ENCODE results near the gene KPNA4.
A peak's percentile ranks its signal among the peaks of the same experiment; 100 is the strongest.
"Not testable (repeated sequence)": the region's sequence is repeated elsewhere in the genome, so short reads cannot be mapped to it uniquely, and the experiment has no call there.

KPNA4 gene

DNA sequence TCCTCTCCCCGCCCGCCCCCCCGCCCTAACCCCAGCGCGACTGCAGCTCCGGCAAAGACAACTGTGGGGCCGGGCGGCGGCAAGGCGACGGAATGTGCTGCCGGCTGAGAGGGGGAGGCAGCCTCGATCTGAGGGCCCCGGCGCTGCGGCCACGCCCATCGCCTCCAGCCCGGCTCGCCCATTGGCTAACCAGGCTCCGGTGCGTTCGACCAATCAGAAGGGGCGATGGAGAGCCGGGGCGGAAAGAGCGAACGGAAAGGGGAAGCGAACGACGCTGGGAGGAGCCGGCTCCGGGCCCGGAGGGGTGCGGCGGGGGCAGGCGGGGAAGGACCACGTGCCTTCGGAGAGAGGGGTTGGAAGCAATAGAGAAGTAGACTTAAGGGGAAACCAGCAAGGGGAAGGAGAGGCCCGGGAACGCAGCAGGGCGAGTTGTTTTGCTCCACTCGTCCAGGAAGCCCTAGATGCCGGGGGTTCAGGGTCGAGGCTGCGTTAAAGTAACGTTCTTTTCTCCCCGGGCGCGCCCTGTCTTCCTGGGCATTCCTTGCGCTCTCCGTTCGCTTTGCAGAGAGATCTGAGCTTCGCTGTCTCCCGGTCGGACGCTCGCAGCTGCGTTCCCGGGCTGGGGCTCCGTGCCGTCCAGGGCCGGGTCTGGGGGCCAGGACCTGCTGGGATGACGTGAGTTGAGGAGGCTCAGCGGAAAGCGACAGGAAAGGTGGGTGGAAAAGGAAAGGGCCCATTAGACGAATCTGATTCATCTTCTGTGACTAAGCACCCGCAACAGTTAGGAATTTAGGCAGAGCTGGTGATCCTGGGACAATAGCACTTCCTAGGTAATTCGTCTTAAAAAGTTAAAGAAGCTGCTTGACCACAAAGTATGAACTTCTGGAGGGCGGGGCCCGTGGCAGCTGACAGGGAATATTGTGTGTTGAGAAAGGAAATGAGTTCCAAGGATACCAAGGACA is at the start of gene KPNA4:
Gene KPNA4 (minus strand): TSS at position 130 of the 962 bp plus-strand sequence. CDS start 289 bp downstream, outside the sequence.
- peak; percentile 93 to 94 for DNase-seq (ENCODE audit: low read depth in 2 of 2)

- DNase-seq (ENCODE audit: low read depth in 2 of 2), result no peak
These were observed 48.3 kb upstream of the KPNA4 start for GRCh38 chr3:160613661-160614060.

DNA sequence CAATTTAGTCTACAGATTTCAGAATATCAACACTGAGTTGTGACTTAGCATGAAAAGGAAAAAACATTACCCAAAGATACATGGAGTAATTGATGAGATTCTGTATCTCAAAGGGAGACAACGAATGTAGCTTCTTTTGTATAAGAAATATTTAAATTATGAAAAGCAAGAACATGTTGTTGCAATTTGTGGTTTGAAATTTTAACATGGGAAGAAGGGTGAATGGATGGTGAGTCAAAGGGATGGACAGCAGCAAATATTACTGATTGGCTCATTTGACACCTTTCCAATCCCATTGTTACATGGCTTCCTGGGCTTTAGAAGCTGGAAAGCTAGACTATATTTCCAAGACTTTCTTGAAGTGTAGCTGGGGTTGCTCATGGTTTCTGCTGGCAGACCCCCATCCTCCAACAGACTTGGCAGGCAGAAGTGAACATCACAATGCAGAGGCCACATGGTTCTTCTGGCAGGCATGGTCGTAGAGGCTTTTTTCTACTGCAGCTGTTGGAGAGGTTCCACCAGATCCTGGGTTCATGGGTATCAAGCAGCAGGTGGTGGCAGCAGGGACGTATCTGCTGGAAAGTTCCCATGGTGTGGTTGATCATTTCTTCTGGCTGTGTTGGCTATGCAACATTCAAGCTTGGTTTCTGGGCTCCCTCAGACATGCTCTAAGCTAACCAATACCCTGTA is 47.2 kb upstream of the KPNA4 start:
- DNase-seq (ENCODE audit: low read depth in 2 of 2), result no peak

DNA sequence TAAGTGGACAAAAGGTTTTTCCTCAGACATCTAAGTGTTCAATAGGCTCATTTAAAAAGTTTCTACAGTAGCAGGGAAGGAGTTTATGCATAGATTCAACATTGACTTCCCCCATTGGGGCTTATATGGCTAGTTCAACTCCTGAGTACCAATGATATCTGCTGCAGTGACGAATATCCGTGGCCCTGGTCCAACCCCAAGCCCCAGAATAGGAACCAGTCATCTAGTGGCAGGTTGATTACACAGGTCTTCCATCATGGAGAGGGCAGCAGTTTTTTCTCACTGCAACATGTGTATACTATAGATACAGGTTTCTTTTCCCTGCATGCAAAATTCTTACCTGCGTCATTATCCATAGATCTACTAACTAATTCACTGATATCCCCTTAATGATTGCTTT is 45.8 kb upstream of the KPNA4 start:
- DNase-seq (ENCODE audit: low read depth in 2 of 2), result no peak

DNA sequence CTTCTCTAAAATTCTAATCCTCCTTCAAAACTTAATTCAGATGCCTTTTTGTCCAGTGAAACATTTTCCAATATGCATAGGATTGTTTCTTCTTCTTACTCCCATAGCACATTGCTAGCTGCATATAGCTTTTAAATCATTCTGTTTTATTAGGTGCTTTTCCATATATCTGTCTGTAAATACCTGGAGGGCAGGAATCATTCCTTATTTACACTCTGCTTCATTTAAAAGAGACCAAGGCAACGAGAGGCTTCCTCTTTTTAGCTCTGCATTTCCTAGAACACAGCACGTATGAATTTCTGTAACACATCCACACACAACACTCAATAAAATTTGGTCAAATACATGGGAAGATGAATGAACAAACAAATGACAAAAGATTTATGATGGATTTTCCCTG is 43.5 kb upstream of the KPNA4 start:
- DNase-seq (ENCODE audit: low read depth in 2 of 2), result no peak

DNA sequence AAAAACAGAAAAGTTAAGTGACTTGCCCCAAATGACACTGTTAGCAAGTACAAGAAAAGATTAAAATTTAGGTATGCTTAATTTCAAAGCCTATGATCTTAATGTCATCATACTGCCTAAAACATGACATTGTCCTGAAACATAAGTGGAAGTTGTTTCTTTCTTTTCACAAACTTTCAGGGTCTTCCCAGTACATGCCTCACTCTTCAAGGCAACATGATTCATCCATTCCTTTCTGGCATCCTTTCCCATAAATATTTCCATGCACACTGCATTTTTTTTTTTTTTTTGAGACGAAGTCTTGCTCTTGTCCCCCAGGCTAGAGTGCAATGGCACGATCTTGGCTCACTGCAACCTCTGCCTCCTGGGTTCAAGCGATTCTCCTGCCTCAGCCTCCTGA is 42.5 kb upstream of the KPNA4 start:
- DNase-seq (ENCODE audit: low read depth in 2 of 2), result no peak

DNA sequence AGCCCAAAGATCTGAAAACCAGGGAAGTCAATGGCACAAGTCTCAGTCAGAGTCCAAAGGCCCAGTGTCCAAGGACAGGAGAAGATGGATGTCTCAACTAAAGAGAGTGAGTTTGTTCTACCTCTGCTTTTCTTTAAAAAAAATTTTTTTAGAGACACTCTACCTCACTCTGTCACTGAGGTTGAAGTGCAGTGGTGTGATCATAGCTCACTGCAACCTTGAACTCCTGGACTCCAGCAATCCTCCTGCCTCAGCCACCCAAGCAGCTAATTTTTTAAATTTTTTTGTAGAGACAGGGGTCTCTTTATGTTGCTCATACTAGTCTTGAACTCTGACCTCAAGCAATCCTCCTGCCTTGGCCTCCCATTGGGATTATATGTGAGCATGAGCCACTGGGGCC is 39.9 kb upstream of the KPNA4 start:
- no peak for DNase-seq (ENCODE audit: low read depth in 2 of 2)

- not testable (repeated sequence) for DNase-seq (ENCODE audit: low read depth in 2 of 2)
These were observed 38.5 kb upstream of the KPNA4 start for GRCh38 chr3:160603845-160604244.

GRCh38 chr3:160602259-160602658 is 36.9 kb upstream of the KPNA4 start:
- DNase-seq (ENCODE audit: low read depth in 2 of 2), result no peak

- no peak for DNase-seq (ENCODE audit: low read depth in 2 of 2)
These were observed 35.9 kb upstream of the KPNA4 start for GRCh38 chr3:160601288-160601687.

GRCh38 chr3:160598865-160599264 is 33.5 kb upstream of the KPNA4 start:
- no peak for DNase-seq (ENCODE audit: low read depth in 2 of 2)

- no peak for DNase-seq (ENCODE audit: low read depth in 2 of 2)
These were observed 22.7 kb upstream of the KPNA4 start for GRCh38 chr3:160588023-160588422.

DNA sequence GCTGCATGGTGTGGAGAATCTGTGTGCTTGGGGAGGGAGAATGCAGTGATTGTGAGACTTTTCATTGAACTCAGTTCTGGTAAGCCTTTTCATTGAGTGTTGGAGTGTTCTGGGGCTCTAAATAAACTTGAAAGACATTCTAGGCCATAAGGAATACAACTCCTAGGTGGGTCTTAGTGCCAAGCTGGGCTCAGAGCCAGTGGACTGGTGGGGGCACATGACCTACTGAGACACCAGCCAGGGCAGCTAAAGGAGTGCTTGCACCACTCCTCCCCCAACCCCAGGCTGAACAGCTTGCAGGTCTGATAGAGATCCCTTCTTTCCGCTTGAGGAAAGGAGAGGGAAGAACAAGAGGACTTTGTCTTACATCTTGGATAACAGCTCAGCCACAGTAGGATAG is 21.7 kb upstream of the KPNA4 start:
- DNase-seq (ENCODE audit: low read depth in 2 of 2), result no peak

DNA sequence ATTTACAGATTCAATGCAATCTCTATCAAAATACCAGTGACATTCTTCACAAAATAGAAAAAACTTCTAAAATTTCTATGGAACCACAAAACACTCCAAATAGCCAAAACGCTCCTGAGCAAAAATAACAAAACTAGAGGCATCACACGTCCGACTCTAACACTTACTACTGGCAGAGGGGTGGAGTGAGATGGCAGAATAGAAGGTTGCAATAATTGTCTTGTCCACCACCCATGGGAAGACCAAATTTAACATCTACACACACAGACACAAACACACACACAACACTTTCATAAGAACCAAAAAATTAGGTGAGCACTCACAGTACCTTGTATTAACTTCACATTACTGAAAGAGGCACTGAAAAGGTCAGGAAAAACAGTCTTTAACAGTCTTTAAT is 21.3 kb upstream of the KPNA4 start:
- no peak for DNase-seq (ENCODE audit: low read depth in 2 of 2)

DNA sequence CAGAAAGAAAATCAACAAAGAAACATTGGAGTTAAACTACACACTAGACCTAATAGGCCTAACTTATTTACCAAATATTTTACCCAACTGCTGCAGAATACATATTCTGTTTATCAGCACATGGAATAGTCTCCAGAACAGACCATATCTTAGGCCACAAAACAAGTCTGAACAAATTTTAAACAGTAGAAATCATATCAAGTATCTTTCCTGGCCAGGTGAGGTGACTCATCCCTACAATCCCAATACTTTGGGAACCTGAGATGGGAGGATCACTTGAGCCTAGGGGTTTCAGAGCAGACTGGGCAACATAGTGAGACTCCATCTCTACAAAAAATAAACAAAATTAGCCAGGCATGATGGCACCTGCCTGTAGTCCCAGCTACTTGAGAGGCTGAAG is 18.1 kb upstream of the KPNA4 start:
- no peak for DNase-seq (ENCODE audit: low read depth in 2 of 2)

DNA sequence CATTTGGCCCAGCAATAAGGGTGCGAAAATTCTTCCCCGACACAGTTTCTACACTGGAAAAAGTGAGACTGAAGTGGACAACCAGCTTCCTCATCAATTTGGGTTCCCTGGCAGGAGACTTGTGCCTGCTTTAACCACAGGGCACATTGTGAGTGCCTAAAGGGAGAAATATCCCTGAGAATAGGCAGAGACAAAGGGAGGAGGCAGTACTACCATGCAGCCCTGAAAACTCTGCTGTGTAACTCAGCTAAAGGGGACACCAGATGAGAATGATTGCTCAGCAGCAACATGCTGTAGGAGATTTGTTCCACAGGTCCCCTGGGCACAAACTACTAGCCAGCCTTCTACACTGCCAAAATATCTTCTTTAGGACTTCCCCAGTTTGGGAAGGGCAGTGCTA is 15.6 kb upstream of the KPNA4 start:
- no peak for DNase-seq (ENCODE audit: low read depth in 2 of 2)

GRCh38 chr3:160577556-160578195 is 12.3 kb upstream of the KPNA4 start:
- DNase-seq (ENCODE audit: low read depth in 2 of 2), result no peak

DNA sequence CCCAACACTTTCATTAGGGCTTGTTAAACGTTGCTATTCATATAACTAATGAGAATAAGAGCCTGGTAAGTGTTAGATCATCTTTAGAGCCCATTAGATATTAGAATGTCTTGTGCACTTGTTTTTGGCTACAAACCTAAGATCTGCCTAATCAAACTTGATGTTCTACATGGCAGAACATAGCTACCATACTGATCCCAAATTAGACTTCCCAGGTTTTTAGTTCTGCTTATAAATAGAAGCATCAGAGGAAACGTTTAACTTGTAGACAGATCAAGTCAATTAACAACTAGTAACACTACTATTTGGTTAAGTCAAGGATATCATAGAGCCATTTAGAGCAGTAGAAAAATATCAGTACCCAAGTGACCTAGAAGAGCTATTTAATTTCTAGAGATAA is 11.7 kb upstream of the KPNA4 start:
- DNase-seq (ENCODE audit: low read depth in 2 of 2), result no peak

- DNase-seq (ENCODE audit: low read depth in 2 of 2), result no peak
These were observed 11.2 kb upstream of the KPNA4 start for GRCh38 chr3:160576621-160577020.

GRCh38 chr3:160575589-160575988 is 10.2 kb upstream of the KPNA4 start:
- DNase-seq (ENCODE audit: low read depth in 2 of 2), result no peak

GRCh38 chr3:160574636-160575035 is 9.3 kb upstream of the KPNA4 start:
- no peak for DNase-seq (ENCODE audit: low read depth in 2 of 2)

GRCh38 chr3:160573955-160574525 is 8.7 kb upstream of the KPNA4 start:
- DNase-seq (ENCODE audit: low read depth in 2 of 2), result not testable (repeated sequence)

Data from stimulated activated CD4-positive, alpha-beta T cell treated with anti-CD3 and anti-CD28 coated beads, Interleukin-12 subunit alpha, Interleukin-12 subunit beta, amount 100 ng/mL, for 24 hours (primary cell).